Activated CD4-positive, alpha-beta T cell treated with anti-CD3 and anti-CD28 coated beads for 48 hours (primary cell): Measurements from ENCODE around the gene PIK3R6.
"Not testable (repeated sequence)": the region's sequence is repeated elsewhere in the genome, so short reads cannot be mapped to it uniquely, and the experiment has no call there.

Experiments
- DNase-seq: peaks from one replicate; pipeline ENCODE4 v3.0.0-alpha.2; 2020

The PIK3R6 gene

DNA sequence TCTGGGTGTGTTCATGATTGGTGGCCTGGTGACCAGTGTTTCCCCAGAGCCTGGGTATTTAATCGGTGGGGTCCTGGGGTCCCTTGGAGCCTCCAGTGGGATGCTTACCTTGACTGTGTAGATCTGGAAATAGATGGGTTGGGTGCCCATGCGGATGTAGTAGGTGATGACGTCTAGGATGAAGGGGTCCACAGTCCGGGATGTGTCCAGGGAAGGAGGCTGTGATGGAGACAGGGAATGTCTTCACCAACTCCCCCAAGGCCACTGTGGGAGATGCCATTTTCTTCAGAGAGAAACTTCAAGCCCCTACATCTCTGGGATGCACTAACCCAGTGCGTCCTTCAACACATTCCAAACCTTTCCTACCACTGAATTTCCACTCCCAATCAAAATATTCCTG is 44.2 kb downstream of the PIK3R6 start:
- no peak for DNase-seq

DNA sequence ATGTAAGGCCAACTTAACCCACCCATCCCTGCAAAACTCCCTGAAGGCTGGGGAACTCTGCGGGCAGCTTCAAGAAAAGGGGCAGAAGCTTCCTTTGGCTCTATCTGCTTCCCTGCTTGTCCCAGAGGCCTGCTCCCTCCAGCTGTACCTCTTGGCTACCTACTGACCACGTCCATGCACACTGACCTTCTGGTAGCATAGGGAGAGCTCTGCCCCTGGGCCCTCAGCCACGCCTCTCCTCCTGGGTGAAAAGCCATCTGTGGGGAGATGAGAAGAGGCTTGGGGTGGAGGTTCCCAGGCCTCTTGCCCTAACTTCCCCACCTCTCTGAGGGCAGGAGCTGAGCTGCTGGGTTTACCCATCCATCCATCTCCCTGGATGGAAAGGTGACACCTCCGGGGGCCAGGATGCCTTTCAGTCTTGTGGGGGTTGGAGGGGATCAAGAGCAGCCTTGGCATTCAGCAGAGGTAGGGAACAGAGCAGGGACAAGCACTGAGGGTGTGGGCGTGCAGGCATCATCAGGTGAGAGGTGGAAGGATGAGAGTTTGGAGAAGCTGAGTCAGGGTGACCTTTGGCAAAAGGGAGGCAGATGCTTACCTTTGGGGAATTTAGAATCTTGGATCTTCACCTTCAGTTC is 45.0 kb downstream of the PIK3R6 start:
- DNase-seq, result no peak

DNA sequence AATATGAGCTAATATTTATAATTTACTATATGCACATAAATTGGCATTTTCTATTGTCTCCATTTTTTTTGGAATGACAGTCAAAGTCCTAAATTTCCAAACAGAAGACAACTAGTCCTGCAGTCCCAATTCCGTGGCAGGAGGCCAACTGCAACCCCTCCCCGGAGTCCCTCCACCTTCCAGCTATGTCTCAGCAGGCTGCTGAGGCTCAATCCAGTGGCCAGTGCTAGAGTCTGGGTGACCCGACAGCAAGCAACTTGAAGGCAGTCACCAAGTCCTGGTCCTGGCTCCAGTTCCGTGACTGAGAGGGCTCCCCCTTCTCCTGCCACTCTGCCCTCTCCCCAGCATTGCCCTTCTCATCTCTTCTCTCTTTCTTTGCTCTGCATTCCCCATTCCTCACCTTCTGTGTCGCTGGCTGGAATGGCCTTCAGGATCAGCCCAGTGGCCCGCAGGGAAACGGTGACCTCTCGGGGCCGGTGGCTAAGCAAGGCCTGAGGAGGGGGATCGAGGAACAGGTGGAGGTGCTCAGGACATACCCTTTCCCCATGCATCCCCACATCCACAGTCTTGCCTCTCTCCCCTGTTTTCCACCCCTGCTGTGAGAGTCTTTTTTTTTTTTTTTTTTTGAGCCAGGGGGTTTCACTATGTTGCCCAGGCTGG is 45.9 kb downstream of the PIK3R6 start:
- DNase-seq, result no peak

DNA sequence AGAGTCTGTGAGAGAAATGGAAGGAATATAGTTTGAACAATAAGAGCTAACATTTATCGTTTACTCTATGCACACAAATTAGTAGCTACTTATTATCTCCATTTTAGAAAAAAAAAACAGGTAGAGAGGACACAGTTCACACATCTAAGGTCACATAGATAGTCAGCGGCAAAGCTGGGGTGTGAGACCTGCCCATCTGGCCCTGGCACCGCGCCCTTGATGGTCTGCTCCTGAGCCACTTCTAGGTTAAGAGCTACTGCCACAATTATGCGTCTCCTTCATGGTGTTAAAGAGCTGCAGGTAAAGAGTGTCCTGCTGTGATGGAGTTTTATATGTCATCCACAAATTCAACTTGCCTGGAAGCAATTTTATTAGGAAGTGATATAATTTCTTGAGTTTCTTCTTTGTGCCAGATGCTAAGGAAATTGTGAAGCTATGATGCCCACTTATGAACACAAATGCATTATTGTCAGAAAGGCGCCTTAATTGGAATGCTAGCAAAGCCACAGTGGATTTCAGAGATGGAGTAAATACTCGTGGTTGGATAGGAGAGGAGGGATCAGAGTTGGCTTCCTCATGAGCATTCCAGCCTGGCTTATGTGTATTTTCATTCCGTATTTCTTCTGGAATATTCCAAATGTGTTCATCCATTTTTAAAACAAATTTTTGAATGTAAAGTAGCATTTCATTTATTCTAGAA is 47.0 kb downstream of the PIK3R6 start:
- no peak for DNase-seq

DNA sequence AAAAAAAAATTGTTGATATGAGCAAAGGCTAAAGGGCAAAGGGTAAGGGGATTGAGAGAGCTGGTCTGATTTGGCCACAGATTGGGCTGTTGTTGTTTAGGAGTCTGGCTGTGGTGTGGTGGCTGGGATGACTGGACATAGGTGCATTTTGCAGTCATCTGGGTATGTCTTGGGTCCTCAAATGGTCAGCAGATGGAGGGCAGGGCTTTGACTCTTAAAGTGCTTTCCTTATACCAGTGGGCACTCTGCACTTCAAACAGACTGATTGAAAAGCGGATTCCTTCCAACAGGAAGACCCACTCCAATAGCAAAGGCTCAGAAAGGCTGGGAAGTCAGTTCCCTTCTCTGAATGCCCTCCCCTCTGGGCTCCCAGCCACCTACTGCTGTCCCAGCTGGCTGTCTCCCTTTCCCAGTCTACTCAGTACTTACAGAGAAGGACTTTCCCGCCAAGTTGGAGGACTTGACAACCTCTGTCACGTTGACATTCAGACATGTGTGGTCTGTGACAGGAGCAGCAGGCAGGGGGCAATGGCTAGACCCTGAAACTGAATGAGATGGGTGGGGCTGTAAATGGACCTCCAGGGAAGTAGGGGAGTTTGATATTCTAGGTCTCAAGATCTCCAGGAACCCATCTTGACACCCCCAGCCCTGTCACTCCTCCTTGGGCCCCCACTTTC is 48.7 kb downstream of the PIK3R6 start:
- no peak for DNase-seq

DNA sequence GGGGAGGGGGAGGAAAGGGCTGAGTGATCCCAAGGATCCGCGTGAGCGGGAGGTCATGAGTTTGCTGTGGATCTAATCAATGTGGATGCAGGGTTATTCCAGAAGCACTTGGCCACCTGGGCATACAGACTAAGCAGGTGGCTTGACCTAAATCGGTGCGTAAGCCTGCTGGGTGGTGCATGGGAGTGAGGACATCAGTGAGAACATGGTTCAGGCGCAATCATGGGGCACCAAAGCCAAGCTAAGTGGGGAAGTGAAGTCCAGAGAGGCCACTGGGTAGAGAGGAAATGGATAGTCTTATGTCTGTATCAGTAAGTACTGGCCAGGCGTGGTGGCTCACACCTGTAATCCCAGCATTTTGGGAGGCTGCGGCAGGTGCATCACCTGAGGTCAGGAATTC is 49.4 kb downstream of the PIK3R6 start:
- no peak for DNase-seq

DNA sequence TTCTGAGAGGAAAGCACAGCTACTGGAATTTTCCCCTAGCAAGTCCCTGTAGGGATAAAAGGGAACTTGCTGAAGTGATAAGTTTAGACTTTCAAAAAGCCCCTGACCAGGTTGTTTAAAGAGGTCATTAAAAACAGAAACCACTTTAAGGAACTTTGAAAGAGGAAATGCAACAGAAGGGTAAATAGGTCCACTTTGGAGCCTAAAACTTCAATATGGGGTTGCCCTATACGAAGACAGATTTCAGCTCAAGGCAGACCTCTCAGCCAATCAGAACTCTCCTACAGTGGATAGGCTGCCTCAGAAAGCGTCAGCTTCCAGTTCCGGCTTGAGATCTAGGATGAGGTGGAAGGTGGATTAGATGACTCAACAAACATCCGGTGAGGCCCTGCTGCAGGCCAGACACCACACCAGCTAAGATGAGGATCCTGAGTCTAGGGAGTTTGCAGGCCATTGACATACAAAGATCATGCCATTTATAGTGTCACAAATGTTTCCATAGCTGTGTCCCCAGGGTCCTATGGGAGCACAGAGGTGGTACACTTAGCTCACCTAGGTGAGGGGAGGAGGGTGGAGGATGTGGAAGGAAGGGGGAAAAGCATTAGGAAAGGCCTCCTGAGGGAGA is 60.4 kb downstream of the PIK3R6 start:
- DNase-seq, result no peak

DNA sequence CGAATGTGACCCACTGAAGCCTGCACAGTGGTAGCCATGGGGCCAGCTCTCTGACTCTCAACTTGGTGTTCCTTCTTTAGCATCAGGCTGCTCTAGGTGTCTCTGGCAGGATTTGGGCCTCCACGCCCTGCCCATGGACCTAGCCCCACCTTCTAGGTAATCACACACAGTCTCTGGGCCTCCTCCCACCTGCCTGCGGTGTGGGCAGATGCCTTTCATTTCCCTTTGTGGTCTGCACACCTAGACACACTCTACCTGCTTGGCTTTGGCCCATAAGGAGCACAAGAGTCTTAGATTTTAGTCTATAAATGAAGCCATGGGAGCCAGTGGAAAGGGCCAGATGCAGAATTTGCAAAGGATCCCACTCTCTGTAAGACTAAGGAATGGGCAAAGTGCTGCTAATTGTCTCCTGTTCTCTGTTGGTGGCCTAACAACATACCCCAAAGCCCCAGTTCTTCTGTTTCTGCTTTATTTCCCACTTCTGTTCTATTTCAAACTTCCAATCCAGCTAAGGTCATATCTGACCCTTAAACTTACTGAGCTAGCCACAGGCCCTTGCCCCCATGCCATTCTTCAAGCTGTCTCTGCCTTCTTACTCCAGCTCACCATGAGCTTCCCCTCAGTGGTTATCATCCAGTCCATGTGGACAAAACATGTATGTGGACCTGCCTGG is 61.1 kb downstream of the PIK3R6 start:
- DNase-seq, result no peak

DNA sequence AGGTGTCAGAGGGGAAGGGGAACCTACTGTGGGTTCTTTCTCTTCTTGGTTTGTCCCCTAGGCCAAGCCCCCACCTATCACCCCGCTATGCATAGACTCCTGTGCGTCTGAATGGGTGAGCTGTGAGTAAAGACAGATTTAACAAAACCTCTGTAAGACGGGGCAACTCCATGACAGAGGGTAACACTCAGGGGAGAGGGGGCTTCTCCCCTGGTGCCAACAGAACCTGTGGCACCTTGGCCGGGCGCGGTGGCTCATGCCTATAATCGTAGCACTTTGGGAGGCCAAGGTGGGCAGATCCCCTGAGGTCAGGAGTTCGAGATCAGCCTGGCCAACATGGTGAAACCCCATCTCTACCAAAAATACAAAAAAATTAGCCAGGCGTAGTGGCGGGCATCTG is 62.1 kb downstream of the PIK3R6 start:
- DNase-seq, result not testable (repeated sequence)

DNA sequence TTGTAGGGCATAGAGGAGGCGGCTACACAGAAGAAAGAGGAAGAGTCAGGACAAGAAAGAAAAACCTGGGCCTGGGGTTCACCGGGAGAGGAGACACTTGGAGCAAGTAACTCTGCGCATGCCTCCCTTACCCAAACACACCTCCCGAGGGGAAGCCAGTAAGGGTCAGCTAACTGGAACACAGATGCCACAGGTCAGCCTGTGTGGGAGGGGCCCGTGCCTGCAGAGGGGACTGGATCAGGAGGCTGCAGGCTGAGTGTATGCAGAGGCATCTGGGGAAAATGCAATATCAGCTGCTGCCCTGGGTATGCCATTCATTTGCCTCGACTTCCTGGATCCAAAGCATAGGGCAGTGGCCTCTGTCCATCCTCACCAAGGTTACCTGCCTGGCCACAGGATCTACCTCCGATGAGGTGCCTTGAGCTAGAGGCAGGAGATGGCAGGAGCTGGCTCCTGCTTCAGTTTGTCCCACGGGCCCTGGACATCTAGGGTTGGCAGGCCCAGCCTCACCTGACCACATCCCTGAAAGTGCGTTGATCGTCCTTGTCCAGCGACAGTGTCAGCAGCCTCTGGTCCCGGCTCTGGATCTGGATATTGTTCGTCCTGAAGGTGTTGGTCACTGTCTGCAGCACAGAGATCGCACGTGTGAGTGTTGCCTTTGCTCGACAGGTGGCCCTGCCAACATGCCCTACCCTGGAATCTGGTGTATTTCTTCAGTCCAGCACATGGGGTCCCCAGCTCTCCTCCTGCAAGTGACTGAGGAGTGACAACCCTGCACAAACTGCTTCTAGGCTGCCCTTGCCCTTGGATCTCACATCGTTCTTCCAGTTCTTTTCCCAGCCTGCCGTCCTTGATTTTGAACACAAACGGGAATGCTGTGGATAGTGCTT is 63.7 kb downstream of the PIK3R6 start:
- DNase-seq, result no peak

DNA sequence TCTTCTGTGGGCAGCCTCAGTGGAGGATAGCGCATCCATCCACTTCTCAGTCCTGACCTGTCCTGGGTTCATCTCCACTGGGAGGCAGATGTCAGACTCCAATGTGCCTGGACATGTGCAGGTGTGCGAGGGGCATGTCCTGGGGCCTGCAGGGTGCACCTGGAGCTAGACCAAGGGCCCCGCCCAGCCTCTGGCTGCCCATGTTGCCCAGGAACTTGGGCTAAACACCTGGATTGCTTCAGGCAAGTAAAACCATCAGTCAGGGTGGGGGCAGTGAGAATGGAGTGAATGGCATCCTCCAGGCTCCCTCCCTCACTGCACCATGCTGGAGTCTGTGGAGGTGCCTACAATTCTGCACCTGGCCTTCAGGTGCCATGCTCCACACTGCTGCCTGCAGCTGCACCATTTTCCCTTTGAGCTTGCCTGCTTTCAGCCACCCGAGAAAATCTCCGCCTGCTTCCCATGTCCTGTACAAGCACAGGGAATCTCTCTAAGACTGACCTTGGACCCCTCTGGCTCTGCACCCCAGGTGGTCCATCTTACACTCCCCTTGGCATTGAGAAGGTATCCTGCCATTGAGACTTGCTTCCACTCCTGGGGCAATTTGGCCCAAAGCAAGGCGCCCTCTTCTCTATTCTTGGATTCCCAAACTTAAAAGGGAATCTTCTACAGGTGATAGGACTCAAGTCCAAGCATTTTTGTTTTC is 66.2 kb downstream of the PIK3R6 start:
- no peak for DNase-seq

DNA sequence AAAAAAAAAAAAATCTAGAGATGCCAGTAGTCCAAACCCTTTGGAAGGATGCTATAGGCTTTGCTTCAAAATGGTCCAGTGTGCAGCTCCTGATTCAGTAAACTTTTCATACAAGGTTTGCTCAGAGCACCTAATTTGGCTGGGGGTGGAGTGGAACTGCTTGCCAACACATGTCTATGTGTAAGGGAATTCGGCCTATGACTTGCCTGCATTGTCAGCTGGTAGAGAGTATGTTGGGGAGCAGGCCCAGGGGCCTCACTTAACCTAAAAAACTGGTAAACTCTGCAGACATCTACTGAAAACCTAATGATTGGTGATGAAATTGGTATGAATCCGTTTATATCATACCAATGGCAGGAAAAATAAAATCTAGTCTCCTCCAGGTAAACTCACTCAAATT is 66.8 kb downstream of the PIK3R6 start:
- no peak for DNase-seq

DNA sequence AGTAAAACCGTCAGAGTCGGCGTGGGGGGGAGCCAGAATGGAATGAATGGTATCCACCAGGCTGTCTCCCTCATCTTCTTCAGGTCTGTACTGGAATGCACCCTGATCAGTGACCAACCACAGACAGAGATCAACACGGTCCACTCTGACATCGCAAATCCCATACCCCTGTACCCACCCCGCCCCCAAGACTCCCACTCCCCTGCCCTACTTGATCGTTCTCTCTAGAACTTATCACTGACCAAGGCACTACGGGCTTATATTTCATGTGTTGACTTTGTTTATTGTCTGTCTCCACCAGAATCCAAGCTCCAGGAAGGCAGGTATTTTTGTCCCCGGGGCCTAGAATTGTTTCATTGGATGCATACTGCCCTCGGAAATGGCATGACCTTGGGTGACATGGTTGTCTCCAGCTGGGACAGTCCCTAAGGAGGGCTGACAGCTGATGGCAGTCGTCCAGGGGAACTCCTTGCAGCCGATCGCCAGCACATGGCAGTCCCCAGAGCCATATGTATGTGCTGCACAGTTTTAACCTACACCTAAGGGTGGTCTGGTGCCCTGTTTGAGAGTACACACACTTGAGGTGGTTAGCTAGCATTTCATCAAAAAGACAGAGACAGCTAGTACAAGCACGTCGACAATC is 67.8 kb downstream of the PIK3R6 start:
- DNase-seq, result no peak

DNA sequence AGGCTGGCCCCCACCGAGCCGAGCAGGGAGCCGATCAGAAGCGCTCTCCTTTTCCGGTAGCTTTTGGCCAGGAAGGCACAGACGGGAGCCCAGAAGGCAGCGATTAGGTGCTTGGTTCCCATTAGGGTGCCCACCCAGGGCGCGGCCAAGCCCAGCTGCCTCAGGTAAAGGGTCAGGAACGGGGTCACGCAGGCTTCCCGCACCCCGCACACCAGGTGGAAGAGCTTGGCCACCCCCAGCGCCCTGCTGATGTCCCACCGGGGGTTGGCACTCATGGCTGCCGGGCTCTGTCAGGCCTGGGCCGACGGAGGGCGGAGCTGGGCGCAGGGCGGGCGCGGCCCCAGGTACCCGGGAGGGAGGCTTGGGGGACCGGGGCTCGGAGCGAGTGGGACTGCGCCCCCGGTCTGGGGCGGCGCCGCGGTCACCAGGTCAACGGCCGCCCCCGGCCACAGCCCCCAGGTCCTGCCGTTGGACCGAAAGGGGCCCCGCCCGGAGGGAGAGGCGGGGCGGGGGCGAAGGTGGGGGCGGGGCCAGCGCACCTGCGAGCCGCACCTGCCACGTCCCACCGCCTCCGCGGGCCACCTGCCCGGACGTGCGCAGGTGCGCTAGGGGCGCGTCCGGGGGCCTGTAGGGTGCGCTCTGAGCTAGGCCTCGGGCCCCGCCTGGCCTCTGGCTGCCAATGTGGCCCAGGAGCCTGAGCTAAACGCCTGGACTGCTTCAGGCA is 68.5 kb downstream of the PIK3R6 start, which contains the start of gene MFSD6L:
MFSD6L (minus strand) TSS at position 520 of the 724 bp plus-strand sequence; CDS start at position 275, 245 bp downstream.
- no peak for DNase-seq

DNA sequence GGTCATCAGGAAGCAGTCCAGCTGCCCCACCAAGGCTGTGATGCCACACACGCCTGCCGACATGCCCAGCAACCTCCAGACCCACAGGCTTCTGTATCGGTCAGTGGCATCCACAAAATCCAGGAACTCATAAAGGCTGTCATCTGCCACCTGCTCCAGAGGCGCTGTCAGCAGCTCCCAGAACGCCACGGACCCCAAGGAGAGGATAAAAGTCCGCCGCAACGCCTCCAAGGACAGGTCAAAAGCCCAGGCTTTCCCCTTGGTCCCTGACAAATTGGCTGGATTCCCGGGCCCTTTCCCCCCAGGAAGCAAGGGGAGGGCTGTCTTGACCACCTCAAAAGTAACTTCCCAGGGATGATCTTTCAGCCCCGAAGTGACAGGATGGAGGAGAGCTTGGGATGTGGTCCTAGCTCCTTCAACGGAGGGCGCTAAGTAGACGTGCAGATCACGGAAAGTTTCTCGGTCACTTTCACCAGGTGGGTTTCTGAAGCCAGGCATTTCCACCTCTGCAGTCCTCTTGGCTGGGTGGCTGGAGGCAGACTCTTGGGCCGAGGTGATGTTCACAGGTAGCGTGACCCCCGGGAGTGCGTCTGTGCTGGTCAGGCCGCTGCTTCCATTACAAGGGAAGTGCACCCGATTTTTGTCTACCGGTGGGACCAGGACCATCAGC is 69.2 kb downstream of the PIK3R6 start:
- no peak for DNase-seq

DNA sequence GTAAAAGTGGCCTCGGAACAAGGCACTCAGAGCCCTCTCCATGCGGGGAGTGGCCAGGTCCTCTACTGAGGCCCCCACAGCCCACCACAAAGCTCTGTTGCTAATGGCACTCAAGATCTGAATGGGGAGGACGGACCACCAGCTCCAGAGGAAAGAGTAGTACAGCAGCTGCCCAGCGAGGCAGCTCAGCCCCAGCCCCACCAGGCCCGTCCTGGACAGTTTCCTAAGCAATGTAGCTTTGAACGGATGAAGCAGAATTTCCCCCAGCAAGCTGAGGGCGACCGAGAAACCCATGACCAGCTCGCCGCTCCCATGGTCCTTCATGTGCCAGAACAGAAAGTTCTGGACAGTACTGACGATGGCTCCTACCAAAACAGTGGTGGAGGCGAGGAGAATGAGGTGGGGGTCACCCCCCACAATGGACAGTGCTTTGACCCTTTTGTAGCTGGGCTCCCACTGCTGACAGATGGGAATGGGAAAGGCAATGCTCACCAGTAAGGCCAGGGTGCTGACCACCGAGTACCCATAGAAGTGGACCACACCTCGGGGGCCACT is 69.8 kb downstream of the PIK3R6 start:
- DNase-seq, result no peak

DNA sequence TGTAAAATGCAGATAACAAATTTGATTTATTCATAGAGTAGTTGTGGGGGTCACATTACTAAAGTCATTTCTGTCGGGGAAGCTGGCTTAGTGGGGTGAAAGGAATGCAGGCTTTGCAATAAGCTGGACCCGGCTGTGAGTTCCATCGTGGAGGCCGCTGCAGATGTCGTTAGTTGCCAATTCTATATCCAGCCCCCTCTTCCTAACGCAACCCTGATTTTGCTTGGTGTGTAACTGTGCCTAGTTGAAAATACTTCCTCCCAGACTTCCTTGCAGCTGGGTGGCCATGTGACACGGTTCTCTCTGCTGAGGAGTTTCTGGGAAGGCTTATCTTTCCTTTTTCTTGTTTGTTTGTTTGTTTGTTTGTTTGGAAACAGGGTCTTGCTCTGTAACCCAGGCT is 72.8 kb downstream of the PIK3R6 start:
- DNase-seq, result no peak

DNA sequence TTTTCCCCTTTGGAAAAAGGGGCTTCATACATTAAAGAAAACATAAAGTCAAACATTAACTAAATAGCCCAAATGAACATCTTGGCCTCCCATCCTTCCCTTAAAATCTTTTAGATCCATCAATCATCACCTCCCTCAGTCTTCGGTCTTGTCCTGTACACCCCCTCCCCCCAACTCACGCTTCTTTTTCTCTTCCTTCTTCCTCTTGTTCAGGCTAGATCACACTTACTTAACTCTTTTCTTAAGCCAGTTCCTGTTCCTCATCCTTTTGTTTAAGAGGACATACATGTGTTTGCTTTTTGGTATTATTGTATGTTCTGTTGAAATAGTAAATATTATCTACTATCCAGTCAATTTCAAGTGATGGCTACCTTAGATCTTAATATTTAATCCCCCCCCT is 73.8 kb downstream of the PIK3R6 start:
- DNase-seq, result no peak

DNA sequence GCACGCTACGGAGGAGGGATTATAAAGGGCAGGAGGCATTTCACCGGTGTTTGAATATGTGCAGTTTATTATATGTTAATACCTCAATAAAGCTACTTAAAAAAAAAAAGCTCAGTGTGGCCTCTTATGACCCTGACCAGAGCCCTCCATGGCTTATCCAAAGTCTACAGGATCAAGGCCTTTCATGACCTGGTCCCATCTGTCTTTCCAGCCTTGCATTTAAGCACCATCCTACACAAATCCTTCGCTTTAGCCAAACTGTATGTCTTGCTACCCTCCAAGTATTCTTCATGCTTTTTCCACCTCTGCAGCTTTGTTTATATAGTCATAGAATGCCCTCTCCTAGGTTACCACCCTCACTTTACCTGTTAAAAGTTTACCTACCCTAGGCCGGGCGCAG is 74.8 kb downstream of the PIK3R6 start:
- no peak for DNase-seq
